Nephron progenitor cell (in vitro differentiated cells): ENCODE measurements around the gene BEST1.

Experiments used
- DNase-seq: peaks from one replicate; pipeline ENCODE4 v3.0.0; 2021
- H3K27ac Mint-ChIP-seq: 2 replicates; pipeline ENCODE4 v1.8.0; 2021; ENCODE audit warnings: mild to moderate bottlenecking, moderate library complexity, mixed read lengths
- H3K27me3 Mint-ChIP-seq: 2 replicates; pipeline ENCODE4 v1.8.0; 2021; ENCODE audit warnings: mild to moderate bottlenecking, low read depth, mixed read lengths; ENCODE audit not compliant: poor library complexity
- H3K36me3 Mint-ChIP-seq: 2 replicates; pipeline ENCODE4 v1.8.0; 2021; ENCODE audit warnings: low read depth, mixed read lengths
- H3K4me1 Mint-ChIP-seq: 2 replicates; pipeline ENCODE4 v1.8.0; 2021; ENCODE audit warnings: mixed read lengths
- H3K4me3 Mint-ChIP-seq: 2 replicates; pipeline ENCODE4 v1.8.0; 2021; ENCODE audit warnings: mild to moderate bottlenecking, moderate library complexity, mixed read lengths
- H3K9me3 Mint-ChIP-seq: 2 replicates; pipeline ENCODE4 v1.8.0; 2021; ENCODE audit warnings: mild to moderate bottlenecking, moderate library complexity, mixed read lengths
- TF ChIP-seq, protein P1 (sequence below): fragments of 200-600 bp; sonication (generic); IDR thresholded peaks from 2 replicates; pipeline ENCODE4 v1.5.0; 2021; ENCODE audit warnings: antibody characterized with exemption

BEST1 gene

DNA sequence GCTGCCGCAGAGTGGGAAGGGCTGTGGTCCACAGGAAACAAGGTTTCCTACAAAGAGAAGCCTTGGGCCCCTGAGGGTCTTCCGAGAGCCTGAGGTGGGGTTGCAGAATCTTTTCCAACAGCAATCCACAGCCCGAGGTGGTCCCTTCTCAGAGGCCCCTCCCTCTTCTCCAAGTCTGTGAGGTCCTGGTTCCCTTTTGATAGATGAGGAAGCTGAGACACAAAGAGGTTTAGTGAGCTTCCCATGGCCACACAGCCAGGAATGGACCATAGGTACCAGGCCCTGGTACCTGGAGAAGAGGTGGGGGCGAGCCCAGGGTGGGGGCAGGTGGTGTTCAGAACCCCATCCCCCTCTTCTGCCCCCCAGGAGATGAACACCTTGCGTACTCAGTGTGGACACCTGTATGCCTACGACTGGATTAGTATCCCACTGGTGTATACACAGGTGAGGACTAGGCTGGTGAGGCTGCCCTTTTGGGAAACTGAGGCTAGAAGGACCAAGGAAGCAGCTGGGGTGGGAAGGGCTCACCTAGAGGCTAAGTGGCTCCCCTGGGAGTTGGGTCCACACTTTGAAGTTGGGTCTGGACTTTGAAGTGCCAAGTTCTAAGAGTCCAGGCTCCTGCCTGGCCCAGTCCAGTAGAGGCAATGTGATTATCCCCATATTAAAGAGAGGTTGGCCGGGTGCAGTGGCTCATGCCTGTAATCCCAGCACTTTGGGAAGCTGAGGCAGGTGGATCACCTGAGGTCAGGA is 7.0 kb downstream of the BEST1 start:
- Mint-ChIP-seq H3K4me1 (no peaks in the 10 kb centered on the region), H3K27ac (no peak overlapping the region), H3K9me3 (no peaks in the 10 kb centered on the region), H3K27me3 (peaks cover 46% of the 10 kb centered on the region), H3K4me3 (no peak overlapping the region), H3K36me3 (peaks cover 10% of the 10 kb centered on the region)
- TF ChIP-seq, protein P1, sequence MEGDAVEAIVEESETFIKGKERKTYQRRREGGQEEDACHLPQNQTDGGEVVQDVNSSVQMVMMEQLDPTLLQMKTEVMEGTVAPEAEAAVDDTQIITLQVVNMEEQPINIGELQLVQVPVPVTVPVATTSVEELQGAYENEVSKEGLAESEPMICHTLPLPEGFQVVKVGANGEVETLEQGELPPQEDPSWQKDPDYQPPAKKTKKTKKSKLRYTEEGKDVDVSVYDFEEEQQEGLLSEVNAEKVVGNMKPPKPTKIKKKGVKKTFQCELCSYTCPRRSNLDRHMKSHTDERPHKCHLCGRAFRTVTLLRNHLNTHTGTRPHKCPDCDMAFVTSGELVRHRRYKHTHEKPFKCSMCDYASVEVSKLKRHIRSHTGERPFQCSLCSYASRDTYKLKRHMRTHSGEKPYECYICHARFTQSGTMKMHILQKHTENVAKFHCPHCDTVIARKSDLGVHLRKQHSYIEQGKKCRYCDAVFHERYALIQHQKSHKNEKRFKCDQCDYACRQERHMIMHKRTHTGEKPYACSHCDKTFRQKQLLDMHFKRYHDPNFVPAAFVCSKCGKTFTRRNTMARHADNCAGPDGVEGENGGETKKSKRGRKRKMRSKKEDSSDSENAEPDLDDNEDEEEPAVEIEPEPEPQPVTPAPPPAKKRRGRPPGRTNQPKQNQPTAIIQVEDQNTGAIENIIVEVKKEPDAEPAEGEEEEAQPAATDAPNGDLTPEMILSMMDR, result no peak
- DNase-seq, result no peak

DNA sequence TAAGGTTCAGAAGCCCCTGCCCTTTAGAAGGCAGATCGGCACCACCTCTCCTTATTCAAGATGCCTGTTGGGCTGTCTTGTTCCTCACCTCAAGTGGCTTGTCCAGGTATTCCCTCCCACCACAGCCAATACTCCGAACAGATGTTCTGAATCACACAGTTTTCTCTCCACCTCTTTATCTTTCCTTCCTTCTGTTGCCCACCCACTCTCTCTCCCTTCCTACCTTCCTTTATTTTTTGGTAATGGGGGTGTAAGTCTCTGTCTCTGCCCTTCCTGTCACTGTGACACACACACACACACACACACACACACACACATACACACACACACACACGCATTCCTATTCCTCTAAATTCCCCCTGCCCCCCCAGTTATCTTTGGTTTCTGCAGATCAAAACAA is 8.4 kb downstream of the BEST1 start:
- Mint-ChIP-seq H3K36me3 (peaks cover 18% of the 10 kb centered on the region), H3K27ac (no peak overlapping the region), H3K27me3 (peaks cover 49% of the 10 kb centered on the region), H3K4me3 (no peak overlapping the region), H3K9me3 (no peaks in the 10 kb centered on the region), H3K4me1 (no peaks in the 10 kb centered on the region)
- no peak for DNase-seq
- TF ChIP-seq, protein P1, result no peak

DNA sequence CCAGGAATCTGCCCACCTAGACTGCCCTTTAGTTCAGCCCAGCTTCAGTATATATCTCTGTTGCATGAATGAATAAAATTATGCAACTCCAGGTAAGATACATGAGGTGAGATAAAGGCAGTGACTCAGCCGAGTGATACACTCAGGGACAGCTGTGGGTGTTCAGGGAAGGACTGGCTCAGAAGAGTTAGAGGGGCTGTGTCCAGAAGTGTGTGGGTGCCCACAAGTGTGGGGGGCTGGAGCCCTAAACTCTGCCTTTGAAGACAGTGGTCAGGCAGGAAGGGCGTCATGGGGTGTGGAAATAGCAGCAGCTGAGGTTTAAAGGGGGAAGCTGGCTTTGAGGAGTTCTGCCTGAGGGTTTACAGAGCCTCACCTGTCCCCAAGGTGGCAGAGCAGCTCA is 9.0 kb downstream of the BEST1 start:
- no peak for DNase-seq
- Mint-ChIP-seq H3K4me3 (no peak overlapping the region), H3K9me3 (no peaks in the 10 kb centered on the region), H3K36me3 (peaks cover 23% of the 10 kb centered on the region), H3K27ac (peak overlapping the region; percentile 67), H3K4me1 (no peaks in the 10 kb centered on the region), H3K27me3 (peaks cover 45% of the 10 kb centered on the region)
- TF ChIP-seq, protein P1, result no peak

DNA sequence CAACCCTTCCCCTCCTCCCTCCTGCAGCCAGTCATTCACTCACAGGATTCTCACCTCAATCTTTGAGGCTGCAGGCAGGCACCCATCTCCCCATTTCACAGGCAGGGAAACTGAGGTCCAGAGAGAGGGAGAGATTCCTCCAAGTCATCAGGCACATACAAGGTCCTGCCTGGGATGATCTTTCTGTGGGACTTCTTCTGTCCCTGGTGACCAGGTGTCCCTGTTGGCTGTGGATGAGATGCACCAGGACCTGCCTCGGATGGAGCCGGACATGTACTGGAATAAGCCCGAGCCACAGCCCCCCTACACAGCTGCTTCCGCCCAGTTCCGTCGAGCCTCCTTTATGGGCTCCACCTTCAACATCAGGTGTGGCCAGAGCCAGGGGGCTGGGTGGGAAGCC is 9.5 kb downstream of the BEST1 start:
- no peak overlapping the region for H3K27ac Mint-ChIP-seq
- H3K4me3 Mint-ChIP-seq, result no peak overlapping the region
- TF ChIP-seq, protein P1, result no peak
- no peaks in the 10 kb centered on the region for H3K9me3 Mint-ChIP-seq
- peaks cover 3% of the 10 kb centered on the region for H3K4me1 Mint-ChIP-seq
- H3K27me3 Mint-ChIP-seq, result peaks cover 40% of the 10 kb centered on the region
- no peak for DNase-seq
- peaks cover 29% of the 10 kb centered on the region for H3K36me3 Mint-ChIP-seq

DNA sequence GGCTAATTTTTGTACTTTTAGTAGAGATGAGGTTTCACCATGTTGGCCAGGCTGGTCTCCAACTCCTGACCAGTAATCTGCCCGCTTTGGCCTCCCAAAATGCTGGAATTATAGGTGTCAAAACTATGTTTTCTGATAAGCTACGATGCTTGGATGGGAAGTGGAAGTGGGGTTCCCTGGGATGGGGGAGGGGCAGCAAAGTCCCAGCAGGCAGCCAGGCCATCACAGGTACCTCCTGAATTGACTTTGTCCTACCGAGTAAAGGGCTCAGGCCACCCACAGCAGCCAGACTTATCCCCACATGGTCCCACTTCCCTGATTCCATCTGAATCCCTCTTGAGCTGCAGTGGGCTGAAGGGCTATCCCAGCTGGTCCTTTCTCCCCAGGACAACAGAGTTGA is 10.4 kb downstream of the BEST1 start:
- Mint-ChIP-seq H3K27ac (no peak overlapping the region), H3K4me3 (no peak overlapping the region), H3K27me3 (peaks cover 32% of the 10 kb centered on the region), H3K36me3 (peaks cover 38% of the 10 kb centered on the region), H3K9me3 (no peaks in the 10 kb centered on the region), H3K4me1 (peaks cover 11% of the 10 kb centered on the region)
- TF ChIP-seq, protein P1, result no peak
- DNase-seq, result no peak
